ENCODE data around the gene KCNH1.

Gene KCNH1

DNA sequence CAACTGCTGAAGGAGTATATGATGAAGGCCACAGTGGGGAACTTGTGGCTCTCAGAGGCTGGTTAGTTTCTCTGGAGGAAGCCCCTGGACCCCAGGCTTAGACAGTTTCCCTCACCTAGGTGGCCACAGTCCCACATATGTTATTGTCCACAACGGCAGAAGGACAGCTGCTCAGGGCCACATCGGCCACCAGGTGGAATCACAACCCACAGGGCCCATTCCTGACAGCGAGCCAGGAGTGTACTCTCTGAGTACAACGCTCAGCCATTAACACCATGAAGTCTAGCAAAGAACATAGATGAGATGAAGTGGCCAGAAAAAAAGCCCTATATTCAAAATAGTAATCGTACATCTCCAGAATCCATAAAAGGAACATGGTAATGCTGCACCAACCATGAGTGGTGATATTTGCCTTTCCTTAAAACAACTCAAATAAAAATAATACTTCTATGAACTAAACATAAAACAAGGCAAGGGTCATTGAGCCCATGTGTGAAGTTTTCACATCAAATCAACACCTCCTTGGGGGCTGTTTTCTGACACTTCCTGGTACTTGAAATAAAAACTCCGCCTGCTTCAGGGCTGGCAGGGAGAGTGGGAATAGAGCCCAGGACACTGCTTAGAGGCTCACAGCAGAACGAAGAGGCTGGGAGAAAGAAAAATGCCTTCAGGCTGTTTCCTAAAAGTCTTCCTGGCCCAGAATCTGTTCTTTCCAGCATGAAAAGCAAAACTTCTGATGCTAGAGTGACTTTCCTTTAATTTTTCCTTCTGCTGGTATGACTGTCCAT lies 421.9 kb downstream of the KCNH1 start:
- TF ChIP-seq, protein P1, sequence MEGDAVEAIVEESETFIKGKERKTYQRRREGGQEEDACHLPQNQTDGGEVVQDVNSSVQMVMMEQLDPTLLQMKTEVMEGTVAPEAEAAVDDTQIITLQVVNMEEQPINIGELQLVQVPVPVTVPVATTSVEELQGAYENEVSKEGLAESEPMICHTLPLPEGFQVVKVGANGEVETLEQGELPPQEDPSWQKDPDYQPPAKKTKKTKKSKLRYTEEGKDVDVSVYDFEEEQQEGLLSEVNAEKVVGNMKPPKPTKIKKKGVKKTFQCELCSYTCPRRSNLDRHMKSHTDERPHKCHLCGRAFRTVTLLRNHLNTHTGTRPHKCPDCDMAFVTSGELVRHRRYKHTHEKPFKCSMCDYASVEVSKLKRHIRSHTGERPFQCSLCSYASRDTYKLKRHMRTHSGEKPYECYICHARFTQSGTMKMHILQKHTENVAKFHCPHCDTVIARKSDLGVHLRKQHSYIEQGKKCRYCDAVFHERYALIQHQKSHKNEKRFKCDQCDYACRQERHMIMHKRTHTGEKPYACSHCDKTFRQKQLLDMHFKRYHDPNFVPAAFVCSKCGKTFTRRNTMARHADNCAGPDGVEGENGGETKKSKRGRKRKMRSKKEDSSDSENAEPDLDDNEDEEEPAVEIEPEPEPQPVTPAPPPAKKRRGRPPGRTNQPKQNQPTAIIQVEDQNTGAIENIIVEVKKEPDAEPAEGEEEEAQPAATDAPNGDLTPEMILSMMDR (conservative IDR thresholded peaks at IDR 0.05; ENCODE audit: control insufficient read depth, insufficient read depth, low read depth, low read length): no peak
- no peak for DNase-seq (ENCODE audit: low read depth)
- no peak overlapping the region for H3K4me3 ChIP-seq (ENCODE audit: control insufficient read depth, low read depth, low read length)

DNA sequence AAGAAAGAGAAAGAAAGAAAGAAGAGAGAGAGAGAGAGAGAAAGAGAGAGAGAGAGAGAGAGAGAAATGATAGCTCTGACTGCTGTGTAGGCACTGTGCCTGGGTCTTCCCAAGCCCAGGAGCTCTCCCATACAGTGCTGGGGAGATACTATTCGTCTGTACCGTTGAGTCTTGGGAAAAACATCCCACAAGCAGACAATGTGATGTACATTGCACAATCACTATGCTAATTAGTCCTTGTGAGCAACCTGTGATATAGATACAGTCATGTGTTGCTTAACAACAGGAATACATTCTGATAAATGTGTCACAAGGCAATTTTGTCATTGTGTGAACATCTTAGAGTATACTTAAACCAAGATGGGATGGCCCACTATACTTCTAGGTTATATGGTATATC lies 424.2 kb downstream of the KCNH1 start:
- peak; percentile 15 for DNase-seq (ENCODE audit: low read depth)
- no peak overlapping the region for H3K4me3 ChIP-seq (ENCODE audit: control insufficient read depth, low read depth, low read length)
- TF ChIP-seq, protein P1 (conservative IDR thresholded peaks at IDR 0.05; ENCODE audit: control insufficient read depth, insufficient read depth, low read depth, low read length): no peak

DNA sequence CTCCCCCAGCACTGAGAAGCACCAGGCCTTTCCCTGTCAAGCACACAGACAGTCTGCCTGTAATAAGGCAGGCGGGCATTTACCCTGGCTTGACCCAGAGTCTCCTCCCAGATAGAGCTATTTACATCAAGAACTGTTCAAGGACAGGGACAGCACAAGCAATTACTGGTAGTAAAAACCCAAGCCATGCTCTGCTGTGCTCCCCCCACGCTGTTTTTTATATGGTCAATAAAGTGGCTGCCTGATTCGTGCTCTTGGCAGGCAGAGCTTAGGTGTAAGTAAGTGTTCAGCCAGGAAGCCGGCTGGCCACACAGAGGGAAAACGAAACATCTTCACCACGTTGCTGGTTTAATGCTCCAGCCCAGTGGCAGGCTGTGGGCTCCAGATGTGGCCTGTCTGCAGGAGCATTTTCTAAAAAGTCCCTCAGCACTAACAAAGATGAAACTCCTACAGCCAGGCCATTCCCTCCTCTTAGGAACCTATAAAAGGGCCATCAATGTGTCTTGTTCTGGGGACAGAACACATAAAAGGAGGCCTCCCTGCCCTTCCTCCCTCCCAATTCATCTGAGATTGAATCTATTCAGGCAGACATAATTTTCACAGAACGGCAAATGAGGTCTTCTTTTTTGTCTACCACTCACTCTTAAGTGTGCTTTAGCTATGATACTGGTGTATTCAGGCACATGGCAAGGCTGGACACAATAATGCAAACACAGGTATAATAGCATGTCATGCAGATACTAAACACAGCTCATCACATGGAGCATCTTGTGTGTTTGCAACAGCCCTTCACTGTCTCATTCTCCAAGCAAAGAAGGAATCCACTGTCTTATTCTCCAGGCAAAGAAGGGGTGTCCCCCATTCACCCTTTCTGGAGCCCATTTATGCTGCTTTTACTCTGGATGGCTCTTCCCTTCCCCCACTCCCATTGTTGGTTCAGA lies 426.4 kb downstream of the KCNH1 start:
- H3K4me3 ChIP-seq (ENCODE audit: control insufficient read depth, low read depth, low read length): no peak overlapping the region
- TF ChIP-seq, protein P1 (conservative IDR thresholded peaks at IDR 0.05; ENCODE audit: control insufficient read depth, insufficient read depth, low read depth, low read length): no peak
- no peak for DNase-seq (ENCODE audit: low read depth)

DNA sequence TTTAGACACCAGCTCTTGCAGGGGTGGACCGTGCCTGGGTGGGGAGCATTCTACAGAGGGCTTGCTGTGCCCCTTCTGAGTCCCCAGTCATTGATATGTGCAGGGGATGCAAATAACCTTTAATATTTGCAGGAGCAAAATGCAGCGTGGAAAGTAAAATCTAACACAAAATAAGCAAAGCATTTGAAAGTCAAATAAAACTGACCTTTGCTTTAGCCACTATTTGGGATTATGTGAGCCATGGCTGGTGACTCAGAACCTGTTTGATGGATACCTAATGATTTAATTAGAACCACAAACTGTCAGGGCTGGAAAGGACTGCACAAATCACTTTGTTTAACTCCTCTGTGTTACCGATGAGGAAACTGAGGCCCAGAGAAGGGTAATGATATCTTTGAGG lies 427.7 kb downstream of the KCNH1 start:
- no peak for DNase-seq (ENCODE audit: low read depth)
- TF ChIP-seq, protein P1 (conservative IDR thresholded peaks at IDR 0.05; ENCODE audit: control insufficient read depth, insufficient read depth, low read depth, low read length): no peak
- no peak overlapping the region for H3K4me3 ChIP-seq (ENCODE audit: control insufficient read depth, low read depth, low read length)

DNA sequence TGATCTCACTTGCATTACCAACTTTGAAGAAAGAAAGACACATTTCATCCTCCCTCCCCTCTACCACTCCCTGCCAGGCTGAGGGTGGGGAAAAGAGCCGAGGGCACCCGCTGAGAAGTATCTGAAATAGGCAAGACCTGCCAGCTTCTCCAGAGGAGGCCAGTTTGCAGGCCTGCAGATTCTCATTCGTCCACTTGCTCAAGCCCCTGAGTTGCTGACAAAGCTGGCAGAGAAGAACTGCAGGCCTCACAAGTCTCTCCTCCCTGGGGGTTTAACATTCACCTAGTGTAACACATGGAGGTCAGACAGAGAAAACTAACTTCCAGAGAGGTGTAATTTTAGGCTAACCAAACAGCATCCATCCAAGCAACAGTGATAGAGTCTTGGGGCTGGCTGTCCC lies 428.9 kb downstream of the KCNH1 start:
- TF ChIP-seq, protein P1 (conservative IDR thresholded peaks at IDR 0.05; ENCODE audit: control insufficient read depth, insufficient read depth, low read depth, low read length): no peak
- no peak overlapping the region for H3K4me3 ChIP-seq (ENCODE audit: control insufficient read depth, low read depth, low read length)
- no peak for DNase-seq (ENCODE audit: low read depth)

DNA sequence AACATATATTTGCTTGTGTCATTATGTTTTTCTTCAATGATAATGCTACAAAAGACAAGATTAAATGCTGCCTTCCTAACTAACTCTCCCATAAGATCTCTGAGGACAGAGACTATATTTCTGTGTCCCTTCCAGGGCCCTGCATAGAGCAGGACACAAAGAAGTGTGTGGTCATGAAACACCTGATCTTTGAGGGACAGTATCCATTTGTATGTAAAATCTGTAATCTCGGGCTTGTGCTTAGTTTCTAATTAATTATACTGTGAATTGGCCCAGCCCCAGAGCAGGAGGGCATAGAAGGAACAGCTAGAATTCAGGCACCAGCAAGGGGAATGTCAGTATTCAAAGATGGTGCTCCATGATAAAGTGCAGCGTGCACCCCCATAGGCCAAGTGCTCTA lies 430.4 kb downstream of the KCNH1 start:
- no peak for DNase-seq (ENCODE audit: low read depth)
- no peak overlapping the region for H3K4me3 ChIP-seq (ENCODE audit: control insufficient read depth, low read depth, low read length)
- TF ChIP-seq, protein P1 (conservative IDR thresholded peaks at IDR 0.05; ENCODE audit: control insufficient read depth, insufficient read depth, low read depth, low read length): no peak
